Spleen (tissue), 7 donors: ENCODE data around the gene ZNF512B.

ENCODE experiments used
- POLR2A ChIP-seq, 3 donors: fragments of 450-650 bp; IDR thresholded peaks; one replicate each; pipeline ENCODE4 v1.5.1; 2017; ENCODE audit warnings: antibody characterized with exemption in 3 of 3, mild to moderate bottlenecking in 1 of 3
- TF ChIP-seq, protein P1 (sequence below), 11 experiments: fragments of 200-600 bp in 7 of 11; fragments of 450-650 bp in 4 of 11; sonication (generic) in 4 of 11; IDR thresholded peaks in 8 of 11; conservative IDR thresholded peaks in 3 of 11; 1 replicate in 7 of 11; 2 replicates in 4 of 11; pipeline versions ENCODE4 v1.4.0 to v1.8.0; 2016 to 2021; ENCODE audit warnings: antibody characterized with exemption in 11 of 11, inconsistent platforms in 4 of 11, mild to moderate bottlenecking in 1 of 11
- donor health status: DM: no; HTN: no; CAD: no; lungs with moderate emphysema.
- donor health status: DM: no; HTN: no; CAD: no.
- donor health status: DM: no; HTN: no; CAD: no.

GRCh38 chr20:63973160-63973479 is 3.4 kb upstream of the ZNF512B start:
- TF ChIP-seq, protein P1, sequence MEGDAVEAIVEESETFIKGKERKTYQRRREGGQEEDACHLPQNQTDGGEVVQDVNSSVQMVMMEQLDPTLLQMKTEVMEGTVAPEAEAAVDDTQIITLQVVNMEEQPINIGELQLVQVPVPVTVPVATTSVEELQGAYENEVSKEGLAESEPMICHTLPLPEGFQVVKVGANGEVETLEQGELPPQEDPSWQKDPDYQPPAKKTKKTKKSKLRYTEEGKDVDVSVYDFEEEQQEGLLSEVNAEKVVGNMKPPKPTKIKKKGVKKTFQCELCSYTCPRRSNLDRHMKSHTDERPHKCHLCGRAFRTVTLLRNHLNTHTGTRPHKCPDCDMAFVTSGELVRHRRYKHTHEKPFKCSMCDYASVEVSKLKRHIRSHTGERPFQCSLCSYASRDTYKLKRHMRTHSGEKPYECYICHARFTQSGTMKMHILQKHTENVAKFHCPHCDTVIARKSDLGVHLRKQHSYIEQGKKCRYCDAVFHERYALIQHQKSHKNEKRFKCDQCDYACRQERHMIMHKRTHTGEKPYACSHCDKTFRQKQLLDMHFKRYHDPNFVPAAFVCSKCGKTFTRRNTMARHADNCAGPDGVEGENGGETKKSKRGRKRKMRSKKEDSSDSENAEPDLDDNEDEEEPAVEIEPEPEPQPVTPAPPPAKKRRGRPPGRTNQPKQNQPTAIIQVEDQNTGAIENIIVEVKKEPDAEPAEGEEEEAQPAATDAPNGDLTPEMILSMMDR (IDR thresholded peaks at IDR 0.05 in 8 of 11, conservative IDR thresholded peaks at IDR 0.05 in 3 of 11): no peak
- no peak for TF ChIP-seq POLR2A (IDR thresholded peaks at IDR 0.05)
